ENCODE measurements around the gene C1QTNF8.

The C1QTNF8 gene

DNA sequence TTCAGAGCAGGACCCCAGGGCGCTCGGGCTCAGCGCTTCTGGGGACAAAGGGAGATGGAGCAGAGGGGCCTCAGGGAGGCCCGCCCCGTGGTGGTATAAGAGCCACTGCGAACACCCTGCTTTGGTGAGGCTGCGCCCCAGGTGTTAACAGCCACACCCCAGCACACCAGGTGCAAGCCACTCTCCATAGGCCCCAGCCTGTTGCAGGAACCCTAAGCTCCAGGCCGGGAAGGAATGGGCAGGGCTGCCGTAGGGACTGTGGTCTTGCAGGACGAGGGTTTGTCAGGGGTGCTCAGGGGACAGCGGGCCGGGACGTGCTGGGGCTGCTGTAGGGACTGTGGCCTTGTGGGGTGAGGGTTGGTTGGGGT, 40.5 kb downstream of the C1QTNF8 start:
- no peak for DNase-seq

- peak; percentile 11 for DNase-seq
Measured at GRCh38 chr16:1054660-1055556, 41.1 kb downstream of the C1QTNF8 start.

GRCh38 chr16:1053700-1054368, 42.2 kb downstream of the C1QTNF8 start:
- DNase-seq = no peak

- no peak for DNase-seq
Measured at GRCh38 chr16:1053121-1053521, 42.9 kb downstream of the C1QTNF8 start.

- no peak for DNase-seq
Measured at GRCh38 chr16:1052721-1053120, 43.3 kb downstream of the C1QTNF8 start.

- no peak for DNase-seq
Measured at GRCh38 chr16:1051446-1051845, 44.6 kb downstream of the C1QTNF8 start.

DNA sequence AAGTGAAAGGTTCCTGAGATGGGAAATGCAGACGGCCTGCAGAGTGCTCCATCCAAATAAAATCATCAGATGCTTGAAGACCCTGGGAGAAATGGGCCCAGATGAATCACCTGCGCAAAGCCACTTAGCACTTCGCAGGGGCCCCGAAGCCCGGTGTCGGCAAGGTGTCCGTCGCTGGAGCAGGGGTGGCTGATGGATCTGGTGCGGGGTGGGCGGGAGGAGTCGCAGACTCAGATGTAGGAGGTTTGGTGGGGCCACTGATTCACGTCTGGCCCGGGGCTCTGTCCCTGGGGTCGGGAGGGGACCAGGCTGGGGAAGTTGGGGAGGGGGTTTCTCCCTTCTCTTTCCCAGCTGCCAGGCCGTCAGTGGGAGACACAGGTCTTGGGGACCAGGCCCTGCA, 45.1 kb downstream of the C1QTNF8 start:
- DNase-seq = no peak

DNA sequence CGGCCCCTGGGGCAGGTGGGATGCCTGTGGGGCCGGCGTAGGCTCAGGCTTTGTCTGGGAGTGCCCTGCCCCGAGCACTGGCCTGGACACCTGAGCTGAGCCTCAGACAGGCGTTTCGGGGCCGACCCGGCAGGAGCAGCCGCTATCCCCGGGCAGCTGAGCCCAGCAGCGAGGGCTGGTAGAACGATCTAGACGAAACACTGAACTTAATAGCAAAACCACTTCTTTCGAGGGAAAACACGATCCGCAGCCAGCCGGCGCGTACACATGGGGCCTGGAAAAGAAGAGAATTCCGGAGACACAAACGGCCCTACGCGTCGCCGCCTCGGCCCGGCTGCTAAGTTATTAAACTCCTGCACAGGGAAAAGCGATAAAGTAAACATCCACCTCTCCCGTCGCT, 45.5 kb downstream of the C1QTNF8 start:
- no peak for DNase-seq

DNA sequence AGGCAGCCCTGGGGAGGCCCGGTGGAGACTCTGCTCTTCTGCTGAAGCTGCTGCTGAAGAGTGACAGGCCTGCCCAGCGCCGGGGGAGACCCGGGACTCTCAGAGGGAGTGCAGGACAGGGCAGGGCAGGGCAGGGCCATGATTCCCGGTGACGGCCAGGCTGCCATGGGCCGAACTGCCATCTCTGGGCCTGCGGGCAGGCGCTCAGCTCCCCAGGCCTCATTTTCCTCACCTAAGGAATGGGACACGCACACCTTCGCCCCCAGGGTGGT, 46.1 kb downstream of the C1QTNF8 start:
- no peak for DNase-seq

DNA sequence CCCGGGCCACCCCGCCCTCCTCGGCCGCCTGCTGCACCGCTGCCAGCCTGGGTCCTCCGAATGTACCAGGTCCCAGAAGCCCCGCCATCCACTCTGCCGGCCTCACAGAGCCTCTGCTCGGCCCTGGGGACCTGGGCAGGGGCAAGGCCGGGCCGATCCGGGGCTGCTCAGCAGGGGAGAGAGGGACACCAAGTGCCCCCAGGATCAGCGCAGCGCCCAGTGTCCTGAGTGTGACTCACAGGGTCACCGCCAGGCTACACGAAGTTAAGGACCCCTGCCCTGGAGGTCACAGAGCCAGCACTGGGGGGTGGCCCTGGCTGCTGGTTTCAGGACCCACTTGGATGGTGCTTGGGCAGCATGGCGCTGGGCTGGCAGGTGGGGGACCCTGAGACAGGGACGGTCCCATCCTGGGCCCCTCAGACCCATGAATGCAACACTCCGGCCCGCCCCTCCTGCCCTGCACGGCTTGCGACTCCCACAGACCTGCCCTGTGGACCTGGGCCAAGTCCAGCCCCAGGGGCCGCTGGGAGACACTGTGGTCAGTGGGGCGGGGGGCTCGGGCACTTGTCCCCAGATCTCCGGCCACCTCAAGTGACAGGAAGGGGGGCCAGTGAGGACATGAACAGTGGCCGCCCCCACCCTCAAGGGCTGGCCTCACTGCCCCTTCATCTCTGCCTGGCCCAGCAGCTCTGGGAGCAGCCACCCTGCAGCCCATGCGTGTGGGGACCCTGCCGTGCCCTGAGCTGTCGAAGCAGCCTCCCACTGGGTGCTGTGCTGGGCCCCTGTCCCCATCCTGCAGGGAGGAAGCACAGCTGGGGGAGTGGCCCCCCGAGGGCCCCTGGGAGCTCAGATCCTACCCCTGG, 46.7 kb downstream of the C1QTNF8 start:
- no peak for DNase-seq

GRCh38 chr16:1048442-1049112, 47.5 kb downstream of the C1QTNF8 start:
- no peak for DNase-seq

DNA sequence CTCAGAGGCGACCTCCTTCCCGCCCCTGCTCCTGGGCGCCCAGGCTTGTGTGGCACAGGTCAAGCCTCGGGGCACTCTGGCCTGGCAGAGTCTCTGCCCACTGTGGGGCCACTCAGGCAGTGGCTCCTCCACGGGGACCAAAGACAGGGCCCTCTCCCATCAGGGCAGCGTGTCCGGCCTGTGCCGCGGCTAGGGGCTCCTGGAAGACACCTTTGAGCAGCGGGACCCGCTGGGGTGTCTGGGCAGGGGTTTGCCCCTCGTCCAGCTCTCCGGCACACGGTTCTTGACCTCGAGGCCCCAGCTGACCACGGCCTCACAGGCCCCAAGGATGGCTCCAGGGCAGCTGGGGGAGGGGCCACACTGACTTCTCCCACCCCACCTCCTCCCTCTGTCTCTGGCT, 48.2 kb downstream of the C1QTNF8 start:
- no peak for DNase-seq

- no peak for DNase-seq
Measured at GRCh38 chr16:1047123-1047522, 48.9 kb downstream of the C1QTNF8 start.

DNA sequence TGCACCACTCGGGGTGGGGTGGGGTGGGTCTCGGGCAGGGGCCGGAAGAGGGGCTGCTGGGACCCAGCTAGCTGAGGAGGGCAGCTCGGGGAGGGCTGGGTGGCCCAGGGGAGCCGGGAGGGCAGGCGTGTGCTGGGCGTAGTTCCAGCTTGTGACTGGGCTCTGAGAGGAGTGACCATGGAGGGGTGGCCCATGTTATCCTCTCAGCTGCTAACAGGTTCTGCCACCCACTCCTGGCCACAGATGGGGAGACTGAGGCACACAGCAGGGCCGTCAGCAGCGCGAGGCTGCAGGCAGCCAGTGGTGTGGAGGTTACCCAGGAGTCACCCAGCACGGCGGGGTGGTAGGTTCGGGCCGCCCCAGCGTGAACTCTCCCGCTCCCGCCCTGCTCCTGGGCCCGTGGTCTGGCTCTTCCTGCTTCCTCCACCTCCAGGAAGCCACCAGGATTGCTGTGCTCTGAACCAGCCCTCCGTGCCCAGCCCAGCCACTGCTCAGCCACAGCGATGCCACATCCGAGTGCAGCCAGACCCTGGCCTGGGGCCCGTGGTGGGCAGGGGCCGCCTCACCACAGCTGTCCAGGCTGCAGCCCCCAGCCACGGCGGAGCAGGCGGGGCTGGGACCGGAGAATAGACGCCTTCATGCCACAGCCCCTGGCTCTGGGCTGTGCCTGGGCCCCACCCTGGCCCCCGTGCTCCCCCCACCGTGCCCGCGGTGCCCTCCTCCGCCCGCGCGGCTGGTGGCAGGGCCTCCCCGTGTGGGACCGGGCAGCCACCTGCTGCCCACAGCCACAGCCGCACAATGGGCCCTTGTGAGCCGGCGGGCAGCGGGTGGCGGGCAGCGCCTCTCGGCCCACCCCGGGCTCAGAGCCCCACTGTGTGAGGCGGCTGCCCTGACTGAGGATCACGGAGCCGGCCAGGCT, 49.8 kb downstream of the C1QTNF8 start:
- no peak for DNase-seq

- DNase-seq = no peak
Measured at GRCh38 chr16:1045310-1045992, 50.6 kb downstream of the C1QTNF8 start.

DNA sequence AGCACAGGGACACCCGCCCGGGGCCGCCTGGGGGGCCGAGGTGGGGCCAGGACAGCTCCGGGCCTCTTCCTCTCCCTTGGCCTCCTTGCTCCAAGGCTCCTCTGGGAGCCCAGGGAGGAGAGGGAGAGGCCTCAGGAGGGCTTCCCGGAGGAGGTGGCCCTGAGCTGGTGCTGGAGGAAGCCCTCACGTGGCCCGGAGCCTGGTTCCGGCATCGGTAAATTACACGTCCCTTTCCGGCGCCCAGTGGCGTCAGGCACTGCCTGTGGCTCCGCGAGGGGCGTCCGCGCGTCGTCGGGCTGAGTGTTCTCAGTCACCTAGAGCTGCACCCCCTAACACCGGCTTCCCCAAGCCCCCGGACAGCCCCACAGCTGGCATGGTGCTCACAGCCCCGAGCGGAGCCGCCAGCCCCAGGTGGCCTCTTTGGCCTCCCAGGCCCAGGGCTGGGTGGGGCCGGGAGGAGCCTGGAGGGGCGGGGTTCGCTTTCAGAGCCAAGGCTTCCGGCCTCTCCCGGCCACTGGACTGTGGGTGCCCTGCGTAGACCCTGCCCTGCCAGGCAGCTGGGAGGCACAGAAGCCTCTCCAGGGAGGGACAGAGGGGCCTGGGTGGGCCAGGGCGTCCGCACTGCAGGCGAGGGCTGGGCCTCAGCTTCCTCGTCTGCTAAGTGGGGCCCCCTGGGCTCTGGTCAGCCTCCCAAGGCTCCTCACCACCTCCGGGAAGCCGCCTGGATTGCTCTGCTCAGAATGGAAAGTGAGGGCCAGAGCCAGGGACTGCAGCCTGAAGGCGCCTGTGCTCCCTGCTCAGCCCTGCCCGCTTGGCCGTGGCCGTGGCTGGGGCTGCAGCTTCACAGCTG, 51.4 kb downstream of the C1QTNF8 start:
- DNase-seq = no peak

DNA sequence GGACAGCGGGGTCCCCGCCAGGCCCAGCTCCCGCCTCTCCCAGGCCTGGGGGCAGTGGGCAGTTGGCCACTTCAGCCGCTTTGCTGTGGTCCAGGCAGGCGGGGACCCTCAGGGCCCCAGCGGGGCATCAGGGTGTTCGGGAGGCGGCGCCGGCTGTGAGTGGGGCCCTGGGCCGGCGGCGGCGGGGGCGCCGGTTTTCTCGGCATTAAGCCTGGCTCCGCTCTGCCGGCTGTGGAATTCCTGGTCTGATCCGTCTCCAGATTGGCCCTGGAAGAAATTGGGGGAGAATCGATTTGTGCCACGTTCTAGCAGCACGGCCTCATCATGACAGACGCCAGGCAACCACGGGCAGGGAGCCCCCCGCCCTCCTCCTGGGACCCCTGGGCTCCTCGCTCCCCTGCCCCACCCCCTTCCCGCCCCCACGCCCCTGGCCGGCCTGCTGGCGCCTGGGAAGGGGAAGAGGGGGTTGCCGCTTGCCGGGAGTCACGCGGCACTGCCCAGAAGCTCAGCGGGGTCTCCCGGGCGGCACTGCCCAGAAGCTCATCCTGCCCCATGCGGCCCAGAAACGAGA, 52.1 kb downstream of the C1QTNF8 start:
- DNase-seq = no peak

- no peak for DNase-seq
Measured at GRCh38 chr16:1042866-1043265, 53.2 kb downstream of the C1QTNF8 start.

- no peak for DNase-seq
Measured at GRCh38 chr16:1042049-1042744, 53.8 kb downstream of the C1QTNF8 start.
